Ovary (tissue), 3 donors: ENCODE results near the gene EID2.

Experiments
- CTCF ChIP-seq, 3 donors: fragments of 450-650 bp in 2 of 3; fragments of 200-600 bp in 1 of 3; IDR thresholded peaks; one replicate each; pipeline versions ENCODE4 v1.5.1 to v1.8.0; 2016 to 2022; ENCODE audit warnings: antibody characterized with exemption in 3 of 3, mild to moderate bottlenecking in 1 of 3
- POLR2A ChIP-seq: fragments of 450-650 bp; IDR thresholded peaks from one replicate; pipeline ENCODE4 v1.6.1; 2017; ENCODE audit warnings: antibody characterized with exemption, mild to moderate bottlenecking, moderate library complexity
- donor health status: DM: no; HTN: no; CAD: no.

DNA sequence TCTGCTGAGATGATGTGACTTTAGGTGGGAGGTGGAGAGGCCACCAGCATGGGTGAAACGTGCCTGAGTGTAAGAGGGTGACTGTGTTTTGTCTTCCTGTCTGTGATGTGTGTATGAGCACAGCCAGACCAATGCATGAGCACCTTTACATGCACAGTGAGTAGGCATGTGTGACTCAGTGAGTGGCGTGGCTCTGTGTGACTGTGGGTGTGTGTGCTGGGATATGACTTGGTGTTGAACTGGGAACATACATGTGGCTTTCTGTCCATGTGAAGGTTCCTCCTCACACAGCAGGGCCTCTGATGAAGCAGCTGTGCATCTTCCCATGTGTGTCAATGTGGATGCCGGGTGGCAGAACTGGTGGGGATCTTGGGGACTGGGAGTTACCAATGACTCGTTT lies 42.5 kb upstream of the EID2 start:
- TF ChIP-seq CTCF (IDR thresholded peaks at IDR 0.05) (no peak), POLR2A (no peak)
